NCI-H128 (cell line): ENCODE measurements around the gene CRMP1.
"Not testable (repeated sequence)": the region's sequence is repeated elsewhere in the genome, so short reads cannot be mapped to it uniquely, and the experiment has no call there.

ENCODE experiments used
- DNase-seq: peaks from one replicate; lab custom pipeline; 2025; ENCODE audit not compliant: unreplicated experiment; lab: John Stamatoyannopoulos, UW

Gene CRMP1

DNA sequence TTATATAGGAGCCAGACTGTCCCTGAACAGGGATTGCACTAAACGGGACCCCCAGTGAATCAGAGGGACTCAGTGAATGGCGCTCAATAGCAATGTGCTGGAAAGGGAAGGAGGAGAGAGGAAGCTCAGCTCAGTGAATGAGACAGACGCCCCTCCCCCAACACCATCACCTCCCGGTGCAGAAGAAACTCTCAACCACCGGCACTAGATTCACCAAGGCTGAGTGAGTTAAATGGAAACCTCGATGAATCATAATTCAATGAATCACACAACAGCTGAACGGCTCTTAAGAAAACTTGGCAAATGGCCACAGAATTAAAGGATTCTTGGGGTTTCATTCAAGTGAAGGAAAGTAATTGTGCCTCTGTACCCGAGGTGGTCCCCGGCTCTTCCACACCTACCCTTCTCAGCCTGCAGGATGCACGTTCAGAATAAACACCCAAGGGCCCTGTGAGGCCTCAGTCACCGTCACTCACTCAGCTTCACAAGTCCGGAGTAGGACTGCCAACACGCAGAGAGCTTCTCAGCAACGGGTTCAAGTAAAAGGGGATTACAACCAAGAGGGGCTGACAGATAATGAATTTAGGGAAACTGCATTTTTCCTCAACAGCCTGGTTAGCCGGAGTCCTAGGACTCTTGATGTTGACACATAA lies 29.3 kb downstream of the CRMP1 start:
- no peak for DNase-seq

DNA sequence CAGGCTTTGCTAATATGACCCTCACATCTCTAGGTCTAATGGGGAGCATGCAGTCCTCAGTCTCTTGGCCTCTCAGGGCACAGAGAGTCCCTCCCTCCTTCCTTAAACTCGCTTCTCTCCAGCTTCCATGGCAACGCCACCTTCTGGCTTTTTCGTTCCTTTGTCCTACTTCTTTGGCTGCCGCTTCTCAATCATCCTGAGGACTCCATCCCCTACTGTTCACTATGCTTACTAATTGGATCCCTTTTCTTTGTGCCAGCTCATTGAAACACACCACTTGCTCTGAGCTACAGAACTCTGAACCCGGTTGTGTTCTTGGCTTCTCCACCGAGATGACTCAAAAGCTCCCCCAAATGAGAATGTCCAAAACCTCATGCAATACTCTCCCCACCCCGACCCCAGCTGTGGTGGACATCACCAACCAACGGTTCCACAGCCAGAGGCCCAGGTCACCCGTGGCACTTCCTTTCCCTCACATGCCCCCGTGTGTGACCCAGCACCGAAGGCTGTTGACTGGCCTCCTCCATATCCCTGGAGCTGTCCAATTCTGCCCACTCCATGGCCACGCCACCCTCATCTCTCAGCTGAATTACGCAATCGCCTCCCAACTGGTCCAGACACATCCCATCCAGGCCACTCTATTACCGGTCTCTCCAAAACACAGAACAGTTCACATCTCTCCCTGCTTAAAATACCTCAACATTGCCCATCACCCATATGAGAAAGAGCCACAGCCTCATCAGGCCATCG lies 34.7 kb downstream of the CRMP1 start:
- no peak for DNase-seq

DNA sequence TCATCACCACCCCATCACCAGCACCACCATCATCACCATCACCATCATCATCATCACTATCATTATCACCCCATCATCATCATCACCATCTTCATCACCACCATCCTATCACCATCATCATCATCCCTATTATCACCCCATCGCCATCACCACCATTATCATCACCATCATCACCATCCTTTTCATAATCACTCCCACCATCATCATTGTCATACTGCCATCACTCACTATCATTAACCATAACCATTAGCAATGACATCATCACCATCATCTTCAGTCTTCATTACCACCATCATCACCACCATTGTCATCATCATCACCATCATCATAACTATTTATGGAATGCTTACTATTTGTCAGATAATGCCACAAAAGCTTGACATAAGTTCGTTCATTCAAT lies 35.7 kb downstream of the CRMP1 start:
- DNase-seq, result no peak

DNA sequence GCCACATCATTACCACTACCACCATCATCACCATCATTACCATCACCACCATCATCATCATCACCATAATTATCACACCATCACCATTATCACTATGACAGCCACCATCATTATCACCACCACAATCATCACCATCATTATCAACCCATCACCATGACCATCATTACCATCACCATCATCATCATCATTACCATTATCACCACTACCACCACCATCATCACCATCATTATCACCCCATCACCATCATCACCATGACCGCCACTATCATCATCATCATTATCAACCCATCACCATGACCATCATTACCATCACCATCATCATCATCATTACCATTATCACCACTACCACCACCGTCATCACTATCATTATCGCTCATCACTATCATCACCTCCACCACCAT lies 36.5 kb downstream of the CRMP1 start:
- DNase-seq, result not testable (repeated sequence)

DNA sequence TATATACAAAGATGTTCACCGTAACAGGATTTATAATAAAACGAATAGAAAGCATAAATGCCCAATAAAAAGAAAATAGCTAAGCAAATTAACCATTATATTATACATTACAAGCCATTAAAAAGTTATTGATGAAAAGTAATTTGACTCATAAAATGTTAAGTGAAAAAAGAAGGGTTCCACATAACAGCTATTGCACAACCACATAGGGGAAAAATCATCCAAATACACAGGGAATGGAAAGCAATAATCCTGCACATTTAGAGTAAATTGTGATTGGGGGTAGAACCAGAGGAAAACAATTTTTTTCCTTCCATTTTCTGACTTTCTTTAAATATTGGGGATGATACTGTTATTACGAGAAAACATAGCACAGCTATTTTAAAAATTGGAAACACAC lies 38.0 kb downstream of the CRMP1 start:
- DNase-seq, result no peak

DNA sequence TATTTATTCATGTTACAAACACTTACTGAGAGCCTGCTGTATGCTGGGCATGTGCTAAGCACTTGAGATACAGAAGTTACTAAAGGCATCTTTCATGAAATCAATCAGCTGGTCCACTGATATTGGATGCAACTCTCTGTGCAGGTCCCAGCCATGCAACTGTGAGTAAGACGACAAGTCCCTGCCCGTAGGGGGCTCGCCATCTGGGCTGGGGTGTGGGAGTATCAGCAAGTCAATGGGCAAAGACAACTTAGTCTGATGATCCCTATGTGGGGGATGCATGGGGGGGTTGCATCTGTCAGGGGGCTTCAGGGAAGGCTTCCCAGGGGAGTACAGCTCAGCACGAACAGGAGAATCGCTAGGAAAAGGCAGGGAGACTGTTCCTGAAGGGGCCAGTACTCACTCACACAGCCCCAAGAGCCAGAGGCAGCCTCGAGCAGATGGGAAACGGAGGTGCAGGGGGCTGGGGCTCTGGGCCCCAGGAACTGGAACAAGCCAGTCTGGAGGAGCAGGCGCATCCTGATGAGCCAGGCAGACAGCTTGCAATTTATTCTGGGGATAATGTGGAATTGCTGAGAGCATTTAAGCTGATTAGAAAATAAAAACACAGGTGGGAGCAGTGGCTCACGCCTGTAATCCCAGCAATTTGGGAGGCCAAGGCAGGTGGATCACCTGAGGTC lies 40.2 kb downstream of the CRMP1 start:
- DNase-seq, result no peak

DNA sequence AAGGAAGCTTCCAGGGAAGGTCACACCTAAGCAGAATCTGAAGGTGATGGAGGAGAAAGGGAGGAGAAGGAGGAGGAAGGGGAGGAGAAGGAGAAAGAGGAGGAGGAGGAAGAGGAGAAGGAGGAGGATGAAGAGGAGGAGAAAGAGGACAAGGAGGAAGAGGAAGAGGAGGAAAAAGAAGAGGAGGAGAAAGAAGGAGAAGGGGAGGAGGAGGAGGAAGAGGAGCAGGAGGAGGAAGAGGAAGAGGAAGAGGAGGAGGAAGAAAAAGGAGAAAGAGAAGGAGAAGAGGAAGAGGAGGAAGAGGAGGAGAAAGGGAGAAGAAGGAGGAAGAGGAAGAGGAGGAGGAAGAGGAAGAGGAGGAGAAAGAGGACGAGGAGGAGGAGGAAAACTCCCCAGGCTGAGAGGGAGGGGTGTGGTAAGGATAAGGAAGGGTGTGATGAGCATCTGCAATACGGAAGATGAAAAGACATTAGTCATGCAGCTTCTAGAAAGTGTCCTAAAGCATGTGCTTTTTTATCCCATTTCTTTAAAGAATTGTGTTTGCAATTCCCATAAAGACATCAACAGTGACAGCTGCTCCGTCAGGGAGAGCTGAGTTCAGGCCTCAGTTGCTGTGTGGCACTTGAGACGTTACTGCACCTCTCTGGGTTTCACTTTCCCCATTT lies 41.1 kb downstream of the CRMP1 start:
- no peak for DNase-seq

DNA sequence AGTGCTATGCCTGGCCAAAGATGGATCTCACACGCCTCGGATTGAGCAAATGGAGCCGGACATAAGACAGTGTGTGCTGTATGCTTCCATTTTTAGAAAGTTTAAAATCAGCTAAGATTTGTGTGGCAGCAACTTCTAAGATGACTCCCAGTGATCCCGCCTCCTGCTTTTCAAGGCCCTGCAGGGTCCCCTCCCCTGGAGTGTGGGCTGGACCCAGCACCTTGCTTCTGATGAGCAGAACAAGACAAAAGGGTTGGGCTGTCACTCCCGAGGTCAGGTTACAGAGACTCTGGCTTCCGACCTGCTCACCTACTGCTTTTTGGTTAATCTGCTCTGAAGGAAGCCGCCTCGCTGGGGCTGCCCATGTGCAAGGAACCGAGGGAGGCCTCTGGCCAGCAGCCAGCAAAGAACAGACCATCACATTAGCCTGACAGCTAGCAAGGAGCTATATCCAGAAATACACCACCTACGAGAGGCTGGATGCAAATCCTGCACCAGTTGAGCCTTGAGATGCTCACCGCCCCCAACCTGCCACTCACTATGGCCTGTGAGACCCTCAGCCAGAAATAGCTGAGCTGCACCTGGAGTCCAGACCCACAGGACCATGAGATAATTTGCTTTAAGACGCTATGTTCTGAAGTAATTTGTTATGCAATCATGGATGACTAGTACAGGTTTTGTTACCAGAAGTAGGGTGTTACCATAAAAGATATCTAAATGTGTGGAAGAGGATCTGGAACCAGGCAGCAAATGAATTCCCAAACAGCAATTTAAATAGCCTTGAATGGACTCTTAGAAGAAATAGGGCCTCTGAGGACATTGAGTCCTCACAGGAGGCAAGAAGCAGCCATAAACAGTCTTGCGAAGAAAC lies 47.6 kb downstream of the CRMP1 start:
- DNase-seq, result no peak

DNA sequence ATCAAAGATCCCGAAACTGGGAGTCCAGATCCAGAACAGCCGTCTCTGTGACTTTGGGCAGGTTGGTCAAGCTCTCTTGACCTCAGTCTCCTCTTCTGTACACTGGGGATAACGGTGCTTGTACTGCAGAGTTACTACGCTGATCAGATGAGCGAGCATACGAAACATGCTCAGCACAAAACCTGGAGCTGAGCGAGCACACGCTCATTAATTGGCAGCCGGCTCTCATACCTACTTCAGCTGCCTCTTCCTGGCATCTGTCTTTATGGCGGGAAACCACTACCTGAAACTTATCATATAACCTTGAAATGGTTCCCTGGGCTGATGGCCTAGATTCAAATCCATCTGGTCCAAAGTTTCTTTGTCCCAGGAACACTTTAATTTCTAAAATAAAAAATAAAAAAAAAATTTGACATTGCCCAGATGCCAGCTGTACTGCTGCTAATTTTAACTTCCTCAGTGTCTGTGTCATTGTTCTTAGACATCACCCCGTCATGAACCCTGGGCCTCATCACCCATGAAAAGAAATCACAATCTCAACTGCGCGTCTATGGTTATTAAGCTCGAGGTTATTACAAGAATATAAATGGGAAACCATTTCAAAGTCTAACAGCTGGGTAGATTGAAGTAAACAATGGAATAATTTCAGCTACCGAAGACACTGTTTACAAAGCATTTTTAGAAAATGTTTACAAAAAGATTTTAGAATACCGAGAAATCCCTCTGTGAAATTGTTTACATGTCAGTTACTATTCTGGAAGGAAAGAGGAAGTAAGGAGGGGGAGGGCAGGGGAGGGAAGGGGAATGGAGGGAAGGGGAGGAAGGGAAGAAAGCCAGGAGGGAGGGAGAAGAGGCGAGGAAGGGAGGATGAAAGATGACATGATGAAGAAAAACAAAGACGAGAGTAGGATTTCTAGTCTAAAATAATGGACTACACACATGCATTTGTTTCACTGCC lies 49.0 kb downstream of the CRMP1 start:
- DNase-seq, result no peak

DNA sequence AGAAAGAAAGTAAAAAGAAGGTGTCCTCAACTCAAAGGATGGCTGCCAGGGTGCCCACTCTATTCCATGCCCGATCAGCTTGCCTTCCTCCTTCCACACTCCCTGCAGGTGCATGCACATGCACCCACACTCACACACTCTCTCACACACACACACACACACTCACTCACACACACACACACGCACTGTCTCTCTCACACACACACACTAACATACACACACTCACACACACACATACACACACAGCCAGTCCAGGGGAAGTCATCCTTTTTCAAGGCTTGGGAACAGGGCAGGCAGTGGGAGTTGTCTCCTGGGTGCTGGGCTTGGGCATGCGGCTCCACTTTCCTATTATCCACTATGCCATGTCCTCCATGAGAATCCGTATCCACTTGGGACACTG lies 50.4 kb downstream of the CRMP1 start:
- DNase-seq, result no peak

DNA sequence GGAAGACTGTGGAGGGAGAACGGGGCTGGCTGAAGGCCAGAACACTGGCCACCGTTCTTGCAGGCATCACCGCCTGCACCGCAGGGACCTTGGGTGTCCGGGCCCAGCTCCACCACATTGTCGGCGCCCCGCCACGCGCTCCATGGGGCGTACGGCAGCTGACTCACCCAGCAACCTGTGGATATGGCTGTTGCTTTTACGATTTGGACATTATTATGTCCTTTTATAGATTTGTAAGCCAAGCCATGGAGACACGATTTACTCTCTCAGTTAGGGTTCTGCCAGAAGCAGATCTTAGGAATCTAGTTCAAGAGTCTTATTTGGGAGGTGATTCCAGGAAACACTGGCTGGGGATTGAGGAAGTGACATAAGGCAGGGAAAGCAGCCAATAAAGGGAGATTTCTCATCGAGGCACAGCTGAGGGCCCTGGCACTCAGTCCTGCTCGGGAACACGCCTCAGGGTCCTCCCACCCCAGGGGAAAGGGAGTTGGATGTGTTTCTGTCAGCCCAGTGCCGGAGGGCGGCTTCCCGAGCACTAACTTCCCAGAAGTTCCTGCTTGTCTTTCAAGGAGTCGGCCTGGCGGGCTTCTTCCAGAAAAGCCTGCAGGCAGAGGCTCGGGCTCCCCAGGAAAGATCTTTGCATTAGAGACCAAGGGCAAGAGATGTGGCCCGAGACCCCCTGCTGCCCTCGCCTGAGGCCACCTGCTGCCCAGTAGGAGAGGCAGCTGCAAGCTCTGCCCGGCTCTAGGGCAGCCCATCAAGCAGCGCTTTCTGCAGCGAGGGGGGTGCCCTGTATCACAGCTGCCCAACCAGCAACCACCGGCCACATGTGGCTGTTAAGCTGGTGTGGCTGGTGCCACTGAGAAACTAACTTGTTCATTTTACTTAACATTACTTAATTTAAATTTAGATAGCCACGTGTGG lies 52.9 kb downstream of the CRMP1 start:
- DNase-seq, result no peak

DNA sequence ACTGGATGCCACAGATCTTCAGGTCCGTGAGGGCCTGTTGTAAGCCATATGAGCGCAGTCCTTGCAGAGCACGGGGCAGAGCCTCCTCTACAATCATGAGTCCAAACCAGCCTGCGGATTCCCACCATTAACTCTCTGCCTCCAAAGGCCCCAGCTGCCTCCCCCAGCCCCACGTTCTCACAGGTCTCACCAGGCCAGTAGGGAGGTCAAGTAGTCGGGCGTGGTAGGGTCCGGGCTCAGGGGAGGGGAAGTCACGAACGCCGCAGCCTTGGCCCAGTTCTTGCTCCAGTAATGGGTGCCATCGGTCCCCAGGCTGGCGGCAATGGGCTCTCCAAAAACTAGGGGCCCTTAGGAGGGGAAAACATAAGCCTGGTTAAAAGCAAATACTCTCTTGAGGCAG lies 53.6 kb downstream of the CRMP1 start:
- DNase-seq, result no peak

DNA sequence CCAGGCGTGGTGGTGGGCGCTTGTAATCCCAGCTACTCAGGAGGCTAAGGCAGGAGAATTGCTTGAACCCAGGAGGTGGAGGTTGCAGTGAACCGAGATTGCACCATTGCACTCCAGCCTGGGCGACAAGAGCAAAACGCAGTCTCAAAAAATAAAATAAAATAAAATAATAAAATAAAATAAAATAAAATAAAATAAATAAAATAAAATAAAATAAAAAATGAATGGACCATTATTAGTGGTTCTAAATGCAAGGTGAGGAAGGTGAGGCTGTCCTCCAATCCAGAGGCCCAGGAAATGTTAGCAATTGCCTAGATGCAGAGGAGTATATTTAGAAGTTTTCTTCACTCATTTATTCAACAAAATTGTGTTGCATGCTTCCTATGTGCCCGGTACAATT lies 55.4 kb downstream of the CRMP1 start:
- not testable (repeated sequence) for DNase-seq

DNA sequence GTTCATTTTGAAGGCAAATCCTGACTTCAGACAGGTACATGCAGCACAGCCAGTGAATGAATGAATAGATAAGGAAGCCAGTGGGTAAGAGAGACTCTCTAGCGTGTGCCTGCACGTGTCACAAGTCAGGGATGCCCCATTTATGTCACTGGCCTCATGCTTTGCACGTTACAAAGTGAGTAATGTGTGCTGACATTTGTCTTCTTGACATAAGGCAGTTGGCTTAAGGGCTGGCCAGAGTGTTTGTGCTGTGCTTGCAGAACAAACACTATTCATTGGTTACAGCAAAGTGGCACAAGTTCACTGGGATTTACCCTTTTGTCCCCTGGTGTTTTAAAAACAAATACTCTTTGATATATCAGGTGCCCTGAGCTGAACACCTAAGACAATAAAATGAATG lies 55.9 kb downstream of the CRMP1 start:
- no peak for DNase-seq

DNA sequence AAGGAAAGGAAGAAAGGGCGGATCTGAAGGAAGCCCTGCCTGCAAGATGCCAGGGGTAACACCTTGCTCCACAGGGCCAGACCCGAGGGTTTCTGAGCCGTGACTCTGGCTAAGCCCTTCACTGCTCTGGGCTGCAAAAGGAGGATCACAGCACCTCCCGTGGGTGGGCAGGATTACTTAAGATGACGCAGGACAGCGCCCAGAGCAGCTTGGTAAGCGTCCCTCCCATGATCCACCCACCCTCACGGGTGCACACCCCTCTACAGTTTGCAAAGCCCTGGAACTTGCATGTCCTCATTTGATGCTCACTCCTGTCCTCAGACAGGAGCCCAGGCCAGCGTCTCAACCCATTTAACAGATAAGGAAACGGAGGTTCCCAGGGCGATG lies 64.9 kb downstream of the CRMP1 start:
- no peak for DNase-seq

DNA sequence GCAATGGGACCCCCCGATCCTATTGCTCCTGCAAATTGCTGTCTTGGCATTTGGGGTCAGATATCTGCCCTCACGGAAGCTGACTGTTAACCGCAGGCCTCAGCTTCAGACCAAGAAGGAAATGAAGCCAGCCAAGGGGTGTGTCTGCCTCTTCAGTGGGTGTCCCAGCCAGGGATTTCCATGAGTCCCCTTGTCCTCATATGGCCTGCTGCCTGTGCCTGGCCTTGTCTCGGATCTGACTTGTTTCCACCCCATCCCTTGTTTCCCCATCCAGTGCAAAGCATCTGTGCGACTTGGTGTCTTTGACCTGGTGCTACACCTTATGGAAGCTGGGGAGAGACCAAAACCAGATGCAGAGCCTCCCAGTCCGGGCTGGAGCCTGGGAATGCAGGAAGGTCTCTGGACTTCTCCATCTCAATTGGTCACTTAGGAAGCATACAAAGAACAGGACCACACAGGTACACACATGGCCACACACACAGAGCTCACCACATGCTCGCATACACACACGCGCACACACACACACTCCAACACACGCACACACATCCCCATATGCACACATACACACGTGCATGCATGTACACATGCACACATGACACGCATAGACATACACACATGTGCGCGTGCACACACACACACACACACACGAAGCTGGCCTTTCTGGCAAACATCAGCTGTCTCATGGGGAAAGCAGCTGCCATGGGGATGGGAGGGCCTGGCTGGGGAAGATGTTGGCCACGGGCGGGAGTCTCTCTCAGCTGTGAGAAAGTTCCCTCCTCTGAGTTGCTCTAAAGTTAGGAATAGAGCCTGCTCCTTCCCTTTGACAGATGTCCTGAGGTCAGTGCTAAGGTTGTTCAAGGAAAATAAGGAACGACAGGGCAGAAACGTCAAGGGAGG lies 65.5 kb downstream of the CRMP1 start:
- DNase-seq, result no peak

DNA sequence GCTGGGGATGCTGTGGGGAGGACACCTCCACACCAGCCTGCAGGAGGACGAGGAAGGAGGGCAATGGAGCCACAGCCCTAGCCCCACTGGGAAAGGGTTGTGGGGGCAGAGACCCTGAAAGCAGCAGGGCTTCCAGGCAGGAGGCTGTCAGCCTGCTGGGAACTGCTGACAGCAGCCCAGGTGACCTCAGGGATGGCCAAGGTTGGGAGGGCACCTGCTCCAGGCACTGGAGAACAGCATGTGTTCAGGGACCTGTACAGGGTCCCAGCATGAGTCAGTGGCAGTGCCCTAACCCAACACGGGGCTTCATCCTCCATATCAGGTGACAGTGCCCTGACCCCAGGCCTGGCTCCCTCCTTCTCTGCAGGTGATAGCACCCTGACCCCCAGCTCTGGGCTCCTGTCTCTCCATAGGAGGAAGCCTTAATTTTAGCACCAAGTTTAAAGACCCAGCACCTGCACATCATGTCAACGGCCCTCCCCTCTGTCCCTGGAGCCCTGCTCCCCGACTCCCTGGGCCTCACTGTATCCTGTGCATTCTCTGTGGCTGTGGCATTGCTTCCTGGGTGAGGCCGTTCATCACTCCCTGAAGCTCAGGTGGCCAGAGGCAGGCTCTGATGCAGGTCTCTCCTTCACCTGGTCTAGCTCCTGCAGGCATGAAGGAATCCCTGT lies 66.3 kb downstream of the CRMP1 start:
- DNase-seq, result no peak
